GM19239 (cell line): Measurements from ENCODE around the gene HCFC1R1.

Experiments used
- DNase-seq: peaks from one replicate; pipeline ENCODE4 v3.0.0; 2011; ENCODE audit warnings: low spot score; ENCODE audit not compliant: insufficient read length
- FAIRE-seq: peaks from 2 replicates; lab custom pipeline; 2011; peaks lifted over from hg19 to GRCh38; lab: Jason Lieb, UNC

The HCFC1R1 gene

GRCh38 chr16:3007059-3007956 lies 16.4 kb downstream of the HCFC1R1 start:
- DNase-seq, result peak; percentile 69
- FAIRE-seq, result peak; percentile 94

- peak; percentile 40 for FAIRE-seq
- no peak for DNase-seq
Measured at GRCh38 chr16:3004781-3005284, 18.9 kb downstream of the HCFC1R1 start.

GRCh38 chr16:3004319-3004718 lies 19.4 kb downstream of the HCFC1R1 start:
- no peak for FAIRE-seq
- no peak for DNase-seq

- peak; percentile 99 for FAIRE-seq
- peak; percentile 99 for DNase-seq
Measured at GRCh38 chr16:3003582-3004270, 20.0 kb downstream of the HCFC1R1 start.

GRCh38 chr16:3001316-3001715 lies 22.4 kb downstream of the HCFC1R1 start:
- FAIRE-seq (no peak), DNase-seq (no peak)

- no peak for FAIRE-seq
- no peak for DNase-seq
Measured at GRCh38 chr16:3000540-3000939, 23.2 kb downstream of the HCFC1R1 start.

GRCh38 chr16:2999929-3000328 lies 23.8 kb downstream of the HCFC1R1 start:
- FAIRE-seq, result no peak
- DNase-seq, result no peak

GRCh38 chr16:2996298-2996697 lies 27.4 kb downstream of the HCFC1R1 start:
- no peak for DNase-seq
- no peak for FAIRE-seq

GRCh38 chr16:2992383-2993081 lies 31.2 kb downstream of the HCFC1R1 start:
- DNase-seq (no peak), FAIRE-seq (no peak)

GRCh38 chr16:2991566-2992261 lies 32.0 kb downstream of the HCFC1R1 start:
- DNase-seq, result no peak
- no peak for FAIRE-seq

GRCh38 chr16:2990891-2991290 lies 32.9 kb downstream of the HCFC1R1 start:
- FAIRE-seq, result no peak
- no peak for DNase-seq

- FAIRE-seq (no peak), DNase-seq (no peak)
Measured at GRCh38 chr16:2988590-2989099, 35.1 kb downstream of the HCFC1R1 start.

- DNase-seq (no peak), FAIRE-seq (no peak)
Measured at GRCh38 chr16:2987833-2988232, 35.9 kb downstream of the HCFC1R1 start.

- FAIRE-seq (no peak), DNase-seq (no peak)
Measured at GRCh38 chr16:2987286-2987685, 36.5 kb downstream of the HCFC1R1 start.

- DNase-seq (no peak), FAIRE-seq (no peak)
Measured at GRCh38 chr16:2986623-2987188, 37.0 kb downstream of the HCFC1R1 start.

- no peak for FAIRE-seq
- no peak for DNase-seq
Measured at GRCh38 chr16:2985893-2986355, 37.8 kb downstream of the HCFC1R1 start.

GRCh38 chr16:2985462-2985861 lies 38.3 kb downstream of the HCFC1R1 start:
- no peak for FAIRE-seq
- DNase-seq, result no peak

- peak; percentile 37 for FAIRE-seq
Measured at GRCh38 chr16:2983706-2984136, 40.0 kb downstream of the HCFC1R1 start.

GRCh38 chr16:2982402-2982801 lies 41.3 kb downstream of the HCFC1R1 start:
- no peak for FAIRE-seq
- no peak for DNase-seq

More at GRCh38 chr16:2983706-2984136, 40.0 kb downstream of the HCFC1R1 start:
- peak; percentile 94 for DNase-seq
